Muscle of arm (tissue), 12 donors: ENCODE measurements around the gene KIAA1328. TPM values are rescaled to one million over a fixed set of nuclear protein-coding genes. Genes with fewer than 3 reads are reported as not detected.

Experiments used
- DNase-seq: peaks from one replicate; pipeline ENCODE4 v3.0.0-alpha.2; 2013
- polyA plus RNA-seq, 12 donors: library from polyadenylated mRNA; unstranded; fragments of 120-200 nt; gene quantifications; one replicate each; pipeline ENCODE4 v1.2.1, GENCODE V29; 2013; ENCODE audit not compliant: insufficient read length in 12 of 12

The KIAA1328 gene
- polyA plus RNA-seq, 12 donors, result 4.1 to 13.3 (median 6.5) TPM; not detected in 1

- DNase-seq, result no peak
Observed at GRCh38 chr18:37277804-37278203, 448.9 kb downstream of the KIAA1328 start.

Other genes with a start within 250 kb of the KIAA1328 start
- gene TPGS2, start 125 bp upstream of the KIAA1328 start, polyA plus RNA-seq, result 10 to 100 TPM in 11 of 12 donors, not detected in 1; 35.0 to 90.5 (median 52.8) TPM